Endothelial cell of umbilical vein (primary cell): ENCODE data around the gene DPM2.

Experiments
- FOS ChIP-seq: IDR thresholded peaks from 2 replicates; pipeline ENCODE4 v1.6.1; 2011; ENCODE audit warnings: mild to moderate bottlenecking, low read length, moderate library complexity, borderline replicate concordance; ENCODE audit not compliant: insufficient read depth
- MYC ChIP-seq: IDR thresholded peaks from one replicate; pipeline ENCODE4 v1.6.1; 2011; ENCODE audit warnings: mild to moderate bottlenecking, low read depth, low read length
- POLR2A ChIP-seq: IDR thresholded peaks from 2 replicates; pipeline ENCODE4 v1.6.1; 2012; ENCODE audit warnings: low read depth, mild to moderate bottlenecking, control low read depth, low read length
- POLR2AphosphoS5 ChIP-seq: IDR thresholded peaks from 2 replicates; pipeline ENCODE4 v1.6.1; 2012; ENCODE audit warnings: low read depth, mild to moderate bottlenecking, control low read depth, low read length, moderate library complexity; ENCODE audit not compliant: insufficient read depth
- TF ChIP-seq, protein P1 (sequence below): IDR thresholded peaks from 2 replicates; pipeline ENCODE4 v1.6.1; 2011; ENCODE audit not compliant: insufficient read depth, insufficient read length
- TF ChIP-seq, protein P2 (sequence below), 2 donors: IDR thresholded peaks; 1 replicate in 1 of 2; 2 replicates in 1 of 2; pipeline ENCODE4 v1.5.1; 2011; ENCODE audit warnings: low read length in 2 of 2, mild to moderate bottlenecking in 2 of 2, moderate library complexity in 2 of 2, control low read depth in 1 of 2, inconsistent platforms in 1 of 2, low read depth in 1 of 2; ENCODE audit not compliant: insufficient read depth in 1 of 2; ENCODE audit errors: extremely low read depth in 1 of 2

DNA sequence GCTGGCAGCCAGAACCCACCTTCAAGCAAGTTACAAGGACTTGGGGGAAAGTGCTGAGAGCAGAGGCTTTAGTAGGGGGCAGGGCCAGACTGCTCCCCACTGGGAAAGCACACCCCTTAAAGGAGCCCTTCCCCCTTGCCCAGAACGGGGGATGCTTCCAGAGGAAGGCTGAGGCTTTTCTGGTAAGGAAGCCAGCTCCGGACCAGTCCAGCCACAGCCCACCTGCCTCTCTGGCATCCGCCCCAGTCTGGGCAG, 4.2 kb upstream of the DPM2 start:
- TF ChIP-seq POLR2A: no peak
- TF ChIP-seq, protein P1, sequence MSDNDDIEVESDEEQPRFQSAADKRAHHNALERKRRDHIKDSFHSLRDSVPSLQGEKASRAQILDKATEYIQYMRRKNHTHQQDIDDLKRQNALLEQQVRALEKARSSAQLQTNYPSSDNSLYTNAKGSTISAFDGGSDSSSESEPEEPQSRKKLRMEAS: no peak
- TF ChIP-seq, protein P2, sequence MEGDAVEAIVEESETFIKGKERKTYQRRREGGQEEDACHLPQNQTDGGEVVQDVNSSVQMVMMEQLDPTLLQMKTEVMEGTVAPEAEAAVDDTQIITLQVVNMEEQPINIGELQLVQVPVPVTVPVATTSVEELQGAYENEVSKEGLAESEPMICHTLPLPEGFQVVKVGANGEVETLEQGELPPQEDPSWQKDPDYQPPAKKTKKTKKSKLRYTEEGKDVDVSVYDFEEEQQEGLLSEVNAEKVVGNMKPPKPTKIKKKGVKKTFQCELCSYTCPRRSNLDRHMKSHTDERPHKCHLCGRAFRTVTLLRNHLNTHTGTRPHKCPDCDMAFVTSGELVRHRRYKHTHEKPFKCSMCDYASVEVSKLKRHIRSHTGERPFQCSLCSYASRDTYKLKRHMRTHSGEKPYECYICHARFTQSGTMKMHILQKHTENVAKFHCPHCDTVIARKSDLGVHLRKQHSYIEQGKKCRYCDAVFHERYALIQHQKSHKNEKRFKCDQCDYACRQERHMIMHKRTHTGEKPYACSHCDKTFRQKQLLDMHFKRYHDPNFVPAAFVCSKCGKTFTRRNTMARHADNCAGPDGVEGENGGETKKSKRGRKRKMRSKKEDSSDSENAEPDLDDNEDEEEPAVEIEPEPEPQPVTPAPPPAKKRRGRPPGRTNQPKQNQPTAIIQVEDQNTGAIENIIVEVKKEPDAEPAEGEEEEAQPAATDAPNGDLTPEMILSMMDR (IDR thresholded peaks at IDR 0.05; ENCODE audit: extremely low read depth in 1 of 2, insufficient read depth in 1 of 2, low read depth in 1 of 2, low read length in 2 of 2): no peak
- no peak for TF ChIP-seq POLR2AphosphoS5
- no peak for TF ChIP-seq MYC
- TF ChIP-seq FOS: no peak
